ENCODE results near the gene RAD51B.
"Not testable (repeated sequence)": the region's sequence is repeated elsewhere in the genome, so short reads cannot be mapped to it uniquely, and the experiment has no call there.

The RAD51B gene

GRCh38 chr14:68177728-68178127 is 358.1 kb downstream of the RAD51B start:
- Histone ChIP-seq H3K27ac (no peak overlapping the region), H3K4me1 (no peaks in the 10 kb centered on the region), H3K4me2 (no peak overlapping the region), H3K9me3 (no peaks in the 10 kb centered on the region), H3K9ac (no peak overlapping the region), H3K4me3 (no peak overlapping the region), H3K36me3 (no peaks in the 10 kb centered on the region), H4K20me1 (no peaks in the 10 kb centered on the region), H3K27me3 (no peaks in the 10 kb centered on the region)
- TF ChIP-seq Cebpa-rat (IDR thresholded peaks at IDR 0.05), result no peak

GRCh38 chr14:68178282-68178681 is 358.7 kb downstream of the RAD51B start:
- Histone ChIP-seq H3K27me3 (no peaks in the 10 kb centered on the region), H3K4me2 (no peak overlapping the region), H3K36me3 (no peaks in the 10 kb centered on the region), H3K9ac (no peak overlapping the region), H3K9me3 (no peaks in the 10 kb centered on the region), H3K4me1 (no peaks in the 10 kb centered on the region), H3K4me3 (no peak overlapping the region), H3K27ac (no peak overlapping the region), H4K20me1 (no peaks in the 10 kb centered on the region)
- TF ChIP-seq Cebpa-rat (IDR thresholded peaks at IDR 0.05), result no peak

- Histone ChIP-seq H3K36me3 (no peaks in the 10 kb centered on the region), H3K9me3 (no peaks in the 10 kb centered on the region), H3K9ac (no peak overlapping the region), H3K27me3 (no peaks in the 10 kb centered on the region), H3K4me1 (no peaks in the 10 kb centered on the region), H3K4me2 (no peak overlapping the region), H3K27ac (no peak overlapping the region), H3K4me3 (no peak overlapping the region), H4K20me1 (no peaks in the 10 kb centered on the region)
- TF ChIP-seq Cebpa-rat (IDR thresholded peaks at IDR 0.05), result no peak
Observed at GRCh38 chr14:68181519-68182326, 362.1 kb downstream of the RAD51B start.

DNA sequence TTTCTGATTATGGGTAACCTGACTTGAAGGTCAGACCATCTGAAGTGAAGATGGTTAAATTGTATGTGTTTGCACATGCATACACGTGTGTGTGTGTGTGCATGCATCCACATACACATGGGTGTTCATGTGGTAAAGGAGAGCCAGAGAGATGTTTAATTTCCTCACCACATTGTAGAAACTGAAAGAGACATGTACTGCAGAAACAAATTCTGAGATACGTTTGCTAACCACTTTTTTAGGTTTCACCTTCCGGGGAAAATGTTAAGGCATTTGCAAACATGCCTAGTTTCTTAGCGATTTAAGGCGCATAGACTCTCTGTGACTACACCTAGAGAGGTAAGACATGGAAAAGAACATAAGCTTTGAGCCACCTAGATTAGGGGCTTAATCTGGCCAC is 362.9 kb downstream of the RAD51B start:
- no peak overlapping the region for H3K4me3 ChIP-seq

DNA sequence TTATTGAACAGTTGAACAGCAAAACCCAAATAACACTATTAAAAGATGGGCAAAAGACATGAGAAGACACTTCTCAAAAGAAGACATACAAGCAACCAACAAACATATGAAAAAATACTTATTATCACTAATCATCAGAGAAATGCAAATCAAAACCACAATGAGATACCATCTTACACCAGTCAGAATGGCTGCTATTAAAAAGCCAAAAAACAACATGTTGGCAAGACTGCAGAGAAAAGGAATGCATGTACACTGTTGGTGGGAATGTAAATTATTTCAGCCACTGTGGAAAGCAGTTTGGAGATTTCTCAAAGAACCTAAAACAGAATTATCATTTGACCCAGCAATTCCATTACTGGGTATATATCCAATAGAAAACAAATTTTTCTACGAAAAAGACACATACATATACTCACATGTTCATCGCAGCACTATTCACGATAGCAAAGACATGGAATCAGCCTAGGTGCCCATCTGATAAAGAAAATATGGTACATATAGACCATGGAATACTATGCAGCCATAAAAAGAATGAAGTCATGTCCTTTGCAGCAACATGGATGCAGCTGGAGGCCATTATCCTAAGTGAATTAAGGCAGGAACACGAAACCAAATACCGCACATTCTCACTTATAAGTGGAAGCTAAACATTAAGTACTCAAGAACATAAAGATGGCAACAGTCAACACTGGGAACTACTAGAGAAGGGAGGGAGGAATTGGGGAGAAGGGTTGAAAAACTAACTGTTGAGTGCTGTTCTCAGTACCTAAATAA is 367.1 kb downstream of the RAD51B start:
- H4K20me1 ChIP-seq, H3K9me3 ChIP-seq, H3K36me3 ChIP-seq, H3K4me1 ChIP-seq, H3K27ac ChIP-seq, H3K9ac ChIP-seq, H3K4me3 ChIP-seq, H3K27me3 ChIP-seq, H3K4me2 ChIP-seq: not testable (repeated sequence)

More for the DNA sequence above, 362.9 kb downstream of the RAD51B start:
- H3K9me3 ChIP-seq, result no peaks in the 10 kb centered on the region
- H3K4me2 ChIP-seq, result no peak overlapping the region
- no peak overlapping the region for H3K9ac ChIP-seq
- no peaks in the 10 kb centered on the region for H4K20me1 ChIP-seq
- no peaks in the 10 kb centered on the region for H3K27me3 ChIP-seq
- H3K4me1 ChIP-seq, result no peaks in the 10 kb centered on the region
- no peak overlapping the region for H3K27ac ChIP-seq
- TF ChIP-seq Cebpa-rat (IDR thresholded peaks at IDR 0.05), result no peak
- H3K36me3 ChIP-seq, result no peaks in the 10 kb centered on the region

DNA sequence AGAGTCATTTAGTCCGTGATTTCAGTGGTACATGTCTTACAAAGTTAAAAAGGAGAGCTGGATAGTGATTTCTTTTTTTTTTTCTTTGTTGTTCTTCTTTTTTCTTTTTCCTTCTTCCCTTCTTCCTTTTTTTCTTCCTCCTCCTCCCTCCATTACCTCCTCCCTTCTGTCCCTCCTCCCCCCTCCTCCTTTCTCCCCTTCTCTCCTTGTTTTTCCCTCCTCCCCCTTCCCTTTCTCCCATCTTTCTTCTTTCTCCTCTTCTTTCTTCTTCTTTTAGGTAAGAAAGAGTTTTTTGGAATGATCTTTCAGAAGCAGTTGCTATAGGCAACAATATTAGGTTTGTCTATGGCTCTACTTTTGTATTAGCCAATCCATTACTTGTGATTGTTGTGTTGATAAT is 368.6 kb downstream of the RAD51B start:
- Histone ChIP-seq H4K20me1 (no peaks in the 10 kb centered on the region), H3K36me3 (no peaks in the 10 kb centered on the region), H3K27me3 (no peaks in the 10 kb centered on the region), H3K4me1 (no peaks in the 10 kb centered on the region), H3K4me2 (no peak overlapping the region), H3K27ac (no peak overlapping the region), H3K9ac (no peak overlapping the region), H3K4me3 (no peak overlapping the region), H3K9me3 (no peaks in the 10 kb centered on the region)
- no peak for TF ChIP-seq Cebpa-rat (IDR thresholded peaks at IDR 0.05)

DNA sequence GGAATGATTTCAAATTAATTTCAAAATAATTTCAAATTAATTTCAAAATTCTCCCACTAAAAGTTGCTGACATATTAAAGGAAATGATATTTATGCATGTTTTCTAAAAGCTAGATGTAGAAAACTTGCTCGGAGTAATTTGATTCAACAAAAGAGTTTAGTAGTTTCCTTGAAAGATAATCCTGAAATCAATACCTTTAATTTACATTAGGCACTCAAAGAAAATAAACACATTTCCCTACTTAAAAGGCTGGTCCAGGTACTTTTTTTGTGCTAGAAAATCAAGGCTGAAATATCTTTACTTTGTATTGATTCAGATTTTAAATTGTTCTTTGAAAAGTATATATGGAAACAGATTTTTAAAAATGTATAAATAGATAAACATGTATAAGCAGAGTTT is 370.5 kb downstream of the RAD51B start:
- Histone ChIP-seq H3K36me3 (no peaks in the 10 kb centered on the region), H4K20me1 (no peaks in the 10 kb centered on the region), H3K4me1 (no peaks in the 10 kb centered on the region), H3K9ac (no peak overlapping the region), H3K9me3 (no peaks in the 10 kb centered on the region), H3K4me2 (no peak overlapping the region), H3K27me3 (no peaks in the 10 kb centered on the region), H3K4me3 (no peak overlapping the region), H3K27ac (no peak overlapping the region)
- TF ChIP-seq Cebpa-rat (IDR thresholded peaks at IDR 0.05), result no peak

DNA sequence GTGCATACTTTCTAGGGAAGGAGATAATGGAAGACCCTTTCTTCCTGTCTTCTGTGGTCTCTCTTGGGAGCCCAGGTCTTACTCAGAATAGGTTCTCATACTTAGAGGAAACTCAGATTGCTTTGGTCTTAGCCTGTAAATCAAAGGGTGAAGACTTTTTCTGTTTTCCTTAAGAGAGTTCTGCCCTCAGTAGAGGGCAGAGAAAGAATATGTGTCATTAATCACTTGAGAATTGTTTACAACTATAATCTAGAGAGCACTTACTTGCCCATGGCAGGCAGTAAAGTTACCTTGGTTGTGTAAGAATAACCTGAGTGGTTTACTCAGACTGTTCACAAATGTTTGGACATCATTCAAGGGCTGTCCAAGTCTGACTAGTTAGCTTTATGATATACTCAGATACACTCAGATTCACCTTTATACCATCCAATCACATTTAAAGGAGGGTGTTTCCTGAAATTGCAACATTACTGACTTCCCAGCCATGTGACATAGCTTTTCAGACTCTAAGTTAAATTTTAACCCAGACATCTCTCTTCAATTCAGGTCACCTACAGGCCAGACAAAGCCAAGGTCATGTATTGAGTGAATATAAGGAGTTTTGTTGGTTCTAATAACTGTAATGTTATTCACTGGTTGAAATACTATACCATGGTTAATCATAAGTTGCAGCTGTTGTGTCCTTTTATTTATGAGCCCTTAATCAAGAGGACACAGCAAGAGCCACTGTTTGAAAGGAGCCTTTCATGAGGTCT is 372.2 kb downstream of the RAD51B start:
- no peak overlapping the region for H3K4me3 ChIP-seq
- H4K20me1 ChIP-seq, result no peaks in the 10 kb centered on the region
- no peak overlapping the region for H3K9ac ChIP-seq
- H3K27me3 ChIP-seq, result no peaks in the 10 kb centered on the region
- H3K4me2 ChIP-seq, result no peak overlapping the region
- H3K9me3 ChIP-seq, result no peaks in the 10 kb centered on the region
- no peaks in the 10 kb centered on the region for H3K4me1 ChIP-seq
- H3K27ac ChIP-seq, result no peak overlapping the region
- no peak for TF ChIP-seq Cebpa-rat (IDR thresholded peaks at IDR 0.05)
- H3K36me3 ChIP-seq, result no peaks in the 10 kb centered on the region

DNA sequence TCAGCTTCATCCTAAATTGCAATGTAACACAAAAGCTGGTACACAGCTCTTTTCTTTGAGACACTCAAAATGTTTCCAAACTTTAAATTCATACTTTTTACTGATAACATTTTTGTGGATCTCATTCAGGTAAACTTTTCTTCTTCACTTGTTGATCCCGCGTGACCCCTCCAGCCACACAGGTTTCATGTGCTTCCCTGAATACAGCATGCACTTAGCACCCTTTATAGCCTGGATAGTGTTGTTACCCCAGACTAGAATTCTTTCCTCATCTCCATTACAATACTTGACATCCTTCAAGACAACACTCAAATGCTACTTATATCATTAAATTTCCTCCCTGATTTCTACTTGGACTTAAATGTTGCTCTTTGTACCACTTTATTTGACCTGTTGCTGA is 373.4 kb downstream of the RAD51B start:
- no peak overlapping the region for H3K4me3 ChIP-seq
- no peaks in the 10 kb centered on the region for H4K20me1 ChIP-seq
- H3K36me3 ChIP-seq, result no peaks in the 10 kb centered on the region
- H3K27me3 ChIP-seq, result no peaks in the 10 kb centered on the region
- no peak overlapping the region for H3K27ac ChIP-seq
- H3K9ac ChIP-seq, result no peak overlapping the region
- TF ChIP-seq Cebpa-rat (IDR thresholded peaks at IDR 0.05), result no peak
- no peaks in the 10 kb centered on the region for H3K4me1 ChIP-seq
- H3K9me3 ChIP-seq, result no peaks in the 10 kb centered on the region
- no peak overlapping the region for H3K4me2 ChIP-seq
